Glomerular visceral epithelial cell (primary cell): Measurements from ENCODE around the gene RNU6-7.

Source experiments
- DNase-seq: peaks from one replicate; pipeline ENCODE4 v3.0.0-alpha.2; 2016; ENCODE audit errors: extremely low spot score

The RNU6-7 gene

GRCh38 chr14:32205554-32205953 lies 3.7 kb downstream of the RNU6-7 start:
- DNase-seq: no peak

DNA sequence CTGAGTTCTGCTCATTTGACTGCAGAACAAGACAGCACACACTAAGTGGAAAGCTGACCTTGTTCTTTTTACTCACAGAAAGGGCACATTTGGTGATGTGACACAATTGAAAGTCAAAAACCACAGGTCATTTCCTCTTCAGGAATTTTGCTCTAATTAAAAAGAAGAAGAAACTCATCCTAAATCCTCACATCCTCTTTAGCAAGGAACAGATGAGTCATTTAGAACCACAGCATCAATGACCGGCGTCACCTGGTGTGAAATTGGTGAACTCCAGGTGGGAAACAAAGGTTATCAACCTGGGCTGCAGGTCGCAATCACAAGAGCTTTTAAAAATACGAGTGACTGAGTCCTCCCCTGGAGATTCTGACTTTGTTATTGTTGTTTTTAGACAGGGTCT lies 4.1 kb downstream of the RNU6-7 start:
- DNase-seq: no peak

DNA sequence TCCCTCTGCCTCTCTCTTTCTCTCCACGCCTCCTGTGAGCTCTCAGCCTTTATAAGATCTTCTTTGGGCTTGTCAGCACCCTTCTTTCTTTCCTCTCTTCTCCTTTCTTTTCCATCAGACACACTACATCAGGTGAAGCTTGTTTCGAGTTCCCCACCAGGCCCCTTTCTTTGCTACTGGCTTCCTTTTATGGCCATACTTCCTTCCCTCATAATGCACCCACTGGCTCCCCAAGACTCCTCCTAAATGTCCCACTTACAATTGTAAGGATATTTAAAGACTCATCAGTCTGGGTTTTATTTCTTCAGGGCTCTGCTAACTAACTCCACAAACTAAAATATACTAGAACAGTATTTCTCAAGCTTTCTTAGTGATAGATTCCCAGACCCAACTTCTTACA lies 4.7 kb downstream of the RNU6-7 start:
- no peak for DNase-seq

- no peak for DNase-seq
These were observed 6.6 kb downstream of the RNU6-7 start for GRCh38 chr14:32208490-32208889.

GRCh38 chr14:32209471-32209870 lies 7.6 kb downstream of the RNU6-7 start:
- no peak for DNase-seq

DNA sequence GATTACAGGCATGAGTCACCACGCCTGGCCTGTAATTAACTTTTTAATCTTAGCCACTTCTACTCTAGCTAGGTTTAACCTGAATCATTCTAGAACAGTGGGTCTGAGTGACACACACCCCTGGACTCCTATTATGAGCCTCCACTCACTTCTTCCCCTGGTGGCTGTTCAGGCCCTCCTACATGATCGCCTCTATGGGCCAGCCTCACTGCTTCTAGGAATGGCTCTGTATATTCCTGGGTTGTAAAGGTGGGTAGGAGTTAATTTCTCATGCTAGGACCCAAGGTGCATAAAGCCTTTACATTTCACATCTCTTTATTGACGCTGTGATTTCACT lies 9.2 kb downstream of the RNU6-7 start:
- no peak for DNase-seq

GRCh38 chr14:32212833-32213232 lies 11.0 kb downstream of the RNU6-7 start:
- DNase-seq: no peak

GRCh38 chr14:32217301-32217700 lies 15.5 kb downstream of the RNU6-7 start:
- DNase-seq: no peak

DNA sequence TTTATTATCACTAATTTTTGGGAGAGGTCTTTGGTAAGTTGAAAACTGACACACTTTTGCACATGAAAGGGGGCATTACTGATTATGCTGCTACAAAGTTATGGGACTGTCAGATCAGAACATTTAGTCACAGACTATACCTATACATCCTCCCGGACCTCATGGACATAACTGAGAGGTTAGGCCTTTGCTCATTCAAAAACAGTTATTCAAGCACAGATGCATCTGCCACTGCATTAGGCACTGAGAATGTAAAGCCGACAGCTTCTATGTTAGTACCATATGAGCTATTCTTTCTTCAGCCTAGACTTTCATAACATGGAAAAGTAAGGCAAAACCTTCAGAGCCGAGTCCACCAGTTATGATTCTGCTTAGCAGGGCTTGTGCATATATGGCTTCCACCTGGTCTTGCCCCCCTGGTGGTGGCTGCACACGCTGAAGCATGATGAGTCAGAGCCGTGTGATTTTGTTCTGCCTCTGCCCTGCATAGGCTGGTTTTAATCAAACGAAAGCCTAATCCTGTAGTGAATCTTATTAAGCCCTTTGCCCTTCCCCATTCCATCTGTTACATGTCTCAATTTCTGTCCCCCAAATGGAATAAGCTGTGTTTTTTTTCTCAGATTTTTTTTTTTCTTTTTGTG lies 23.0 kb downstream of the RNU6-7 start:
- DNase-seq: peak; percentile 65

DNA sequence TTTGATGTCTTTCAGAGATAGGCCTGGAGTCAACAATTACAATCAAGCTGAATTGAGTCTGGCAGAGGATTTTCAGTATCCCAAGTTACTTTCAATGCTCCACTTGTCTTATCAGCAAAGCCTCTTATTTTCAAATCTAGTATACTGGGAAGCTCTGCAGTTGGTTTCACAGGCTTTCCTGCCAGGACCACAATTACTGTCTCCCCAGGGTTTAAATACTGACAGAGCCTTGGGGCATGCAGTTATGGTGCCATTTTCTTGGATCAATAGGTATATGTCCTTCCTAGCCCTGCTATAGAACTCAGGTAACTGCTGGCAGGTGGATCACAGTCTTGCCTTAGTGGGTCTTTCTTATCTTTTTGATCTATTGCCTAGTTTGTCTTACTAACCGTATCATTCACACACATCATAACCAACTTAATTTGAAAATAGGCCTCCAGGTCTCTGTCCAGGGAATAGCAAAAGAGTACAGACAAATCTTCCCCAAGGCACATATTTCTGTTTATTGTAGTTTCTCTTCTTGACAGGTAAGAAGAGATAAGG lies 23.6 kb downstream of the RNU6-7 start:
- DNase-seq: no peak

DNA sequence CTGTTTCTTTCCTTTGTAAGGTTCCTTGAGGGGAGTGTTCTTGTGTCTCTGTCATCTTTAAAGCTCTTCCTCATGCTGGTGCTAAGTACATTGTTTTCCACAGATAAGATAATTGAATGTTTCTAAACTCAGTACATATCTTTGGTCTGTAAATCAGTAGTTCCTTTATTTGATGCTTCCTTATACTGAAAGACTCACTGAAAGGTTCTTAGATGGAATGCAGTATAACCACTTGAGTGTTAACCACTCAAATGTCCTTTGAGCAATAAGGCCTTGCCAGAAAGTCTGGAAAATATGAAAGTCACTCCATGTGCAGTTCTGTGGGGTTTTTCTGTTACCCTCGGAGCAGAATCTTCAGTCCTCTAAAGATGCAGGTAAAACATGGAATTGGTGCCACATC lies 24.2 kb downstream of the RNU6-7 start:
- DNase-seq: no peak

- DNase-seq: peak; percentile 47
These were observed 28.3 kb downstream of the RNU6-7 start for GRCh38 chr14:32230181-32230580.

- peak; percentile 33 for DNase-seq
These were observed 28.9 kb downstream of the RNU6-7 start for GRCh38 chr14:32230695-32231280.

GRCh38 chr14:32232481-32232880 lies 30.6 kb downstream of the RNU6-7 start:
- no peak for DNase-seq

DNA sequence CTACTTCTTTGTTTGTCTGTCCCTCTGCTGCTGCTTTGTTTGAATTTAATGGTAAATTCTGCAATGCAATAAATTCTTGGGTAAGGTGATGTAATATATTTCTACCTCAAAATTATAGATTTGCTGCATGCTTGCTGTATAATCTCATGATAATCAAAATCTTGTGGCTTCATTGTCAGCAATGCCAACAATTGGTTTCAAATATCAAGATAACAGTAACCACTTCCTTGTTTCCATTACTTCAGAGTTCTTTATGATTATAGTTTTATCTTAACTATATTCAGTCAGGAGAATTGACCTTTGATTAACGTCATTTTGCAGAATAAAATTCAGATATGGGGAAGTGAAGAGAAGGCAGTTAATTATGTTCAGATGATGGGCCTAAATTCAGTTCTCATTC lies 31.4 kb downstream of the RNU6-7 start:
- no peak for DNase-seq

DNA sequence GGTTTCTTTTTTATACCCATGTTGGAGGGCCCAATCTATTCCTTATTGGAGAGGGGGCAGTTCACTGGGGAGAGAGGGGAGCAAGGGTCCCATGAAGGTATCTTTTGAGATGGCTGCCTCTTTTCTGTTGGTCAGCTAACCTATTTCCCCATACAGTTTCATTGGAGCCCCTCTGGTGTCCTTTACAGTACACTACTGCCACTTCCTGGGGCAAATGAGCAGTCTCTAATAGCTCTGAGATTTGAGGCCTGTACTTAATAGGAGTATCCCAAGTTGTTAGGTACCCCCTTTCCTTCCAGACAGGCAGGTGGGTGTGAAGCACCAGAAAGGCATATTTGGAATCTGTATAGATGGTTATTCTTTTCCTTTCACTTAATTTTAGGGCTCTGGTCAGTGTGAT lies 42.6 kb downstream of the RNU6-7 start:
- DNase-seq: peak; percentile 28

DNA sequence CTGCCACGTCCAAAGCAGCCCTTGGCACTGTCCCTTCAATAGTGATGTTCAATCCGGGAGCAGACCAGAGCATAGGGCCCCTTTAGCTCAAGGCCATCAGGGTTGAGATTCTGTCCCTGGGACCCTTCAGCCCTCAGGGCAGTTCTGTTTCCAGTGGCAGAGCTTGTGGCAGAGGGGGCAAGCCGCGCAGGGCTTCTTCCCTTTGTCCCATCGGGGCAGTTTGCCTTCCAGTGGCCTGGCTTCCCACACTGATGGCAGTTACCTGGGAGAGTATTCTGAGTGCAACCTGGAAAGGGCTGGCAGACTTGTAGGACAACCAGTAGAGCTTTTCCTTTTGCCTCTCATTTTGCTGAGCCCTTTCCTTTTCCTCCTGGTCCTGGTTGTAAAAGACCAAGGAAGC lies 44.9 kb downstream of the RNU6-7 start:
- DNase-seq: no peak

DNA sequence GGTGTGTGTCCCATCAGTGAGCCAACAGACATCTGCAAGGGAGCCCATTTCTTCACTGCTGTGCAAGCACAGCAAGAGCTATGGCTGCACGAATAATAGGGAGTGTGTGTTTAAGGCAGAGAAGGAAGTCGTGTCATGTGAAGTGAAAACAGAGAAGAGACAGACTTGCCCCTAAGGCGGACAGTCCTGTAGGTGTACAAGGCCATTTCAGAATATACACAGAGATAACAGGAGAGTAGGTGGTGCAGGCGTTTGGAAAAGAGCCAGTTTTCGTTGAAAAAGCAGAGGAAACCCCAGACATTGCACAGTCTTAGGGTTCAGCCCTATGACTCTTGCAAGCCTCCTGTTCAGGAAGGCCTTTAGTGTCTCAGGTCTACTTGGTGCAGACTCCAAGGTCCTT lies 47.5 kb downstream of the RNU6-7 start:
- DNase-seq: no peak

DNA sequence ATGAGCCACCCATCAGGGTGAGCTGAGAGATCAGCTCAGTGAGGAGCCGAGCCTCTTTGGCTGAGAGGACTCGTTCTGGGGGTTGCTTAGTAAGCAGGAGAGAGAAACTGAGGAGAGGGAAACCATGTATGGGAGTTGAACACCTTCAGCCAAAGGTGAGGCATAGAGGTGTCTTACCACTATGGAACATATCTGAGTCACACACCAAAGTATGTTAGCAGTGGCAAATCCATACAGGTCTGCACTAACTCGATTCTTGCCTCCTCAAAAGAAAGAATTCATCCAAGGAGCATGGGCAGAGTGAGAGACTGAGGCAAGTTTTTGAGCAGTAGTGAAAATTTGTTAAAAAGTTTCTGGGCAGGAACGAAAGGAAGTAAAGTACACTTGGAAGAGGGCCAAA lies 47.9 kb downstream of the RNU6-7 start:
- DNase-seq: no peak

DNA sequence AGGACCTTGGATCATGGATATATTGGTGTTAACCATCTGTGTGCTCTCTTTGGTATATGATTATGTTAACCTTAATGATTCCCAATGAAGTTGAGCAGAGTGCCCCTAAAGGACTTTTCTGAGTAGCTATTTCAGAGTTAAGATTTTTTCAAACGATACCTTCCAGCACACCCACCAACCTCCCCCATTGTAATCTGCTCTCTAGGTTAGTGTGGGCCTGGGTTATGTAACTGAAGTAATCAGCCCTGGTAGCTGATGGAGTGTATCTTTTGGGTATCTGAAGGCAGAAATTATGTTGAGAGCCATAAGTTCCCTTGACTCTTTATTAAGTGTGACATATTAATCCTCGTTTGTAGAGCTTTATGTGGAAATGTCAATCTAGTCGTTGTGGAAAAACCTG lies 48.8 kb downstream of the RNU6-7 start:
- no peak for DNase-seq

- no peak for DNase-seq
These were observed 49.7 kb downstream of the RNU6-7 start for GRCh38 chr14:32251530-32251929.
